Measurements from ENCODE around the gene TM9SF1.

DNA sequence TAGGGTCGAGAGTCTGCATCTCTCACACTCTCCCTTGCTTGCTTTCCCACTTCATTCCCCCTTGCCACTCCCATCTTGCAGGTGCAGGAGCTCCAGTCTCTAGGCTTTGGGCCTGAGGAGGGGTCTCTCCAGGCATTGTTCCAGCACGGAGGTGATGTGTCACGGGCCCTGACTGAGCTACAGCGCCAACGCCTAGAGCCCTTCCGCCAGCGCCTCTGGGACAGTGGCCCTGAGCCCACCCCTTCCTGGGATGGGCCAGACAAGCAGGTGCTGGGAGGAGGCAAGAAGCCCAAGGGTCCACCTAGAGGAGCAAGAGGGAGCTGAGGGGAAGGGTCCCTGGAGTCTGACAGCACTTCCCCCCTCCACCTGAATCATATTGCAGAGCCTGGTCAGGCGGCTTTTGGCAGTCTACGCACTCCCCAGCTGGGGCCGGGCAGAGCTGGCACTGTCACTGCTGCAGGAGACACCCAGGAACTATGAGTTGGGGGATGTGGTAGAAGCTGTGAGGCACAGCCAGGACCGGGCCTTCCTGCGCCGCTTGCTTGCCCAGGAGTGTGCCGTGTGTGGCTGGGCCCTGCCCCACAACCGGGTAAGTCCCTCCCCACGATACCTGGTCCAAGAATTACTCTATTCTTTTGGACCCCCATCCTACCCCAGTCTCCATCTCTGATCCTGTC lies 43.7 kb downstream of the TM9SF1 start:
- no peak for TF ChIP-seq RARB (CRISPR knock-in tag; IDR thresholded peaks at IDR 0.05)
- TF ChIP-seq, protein P1, sequence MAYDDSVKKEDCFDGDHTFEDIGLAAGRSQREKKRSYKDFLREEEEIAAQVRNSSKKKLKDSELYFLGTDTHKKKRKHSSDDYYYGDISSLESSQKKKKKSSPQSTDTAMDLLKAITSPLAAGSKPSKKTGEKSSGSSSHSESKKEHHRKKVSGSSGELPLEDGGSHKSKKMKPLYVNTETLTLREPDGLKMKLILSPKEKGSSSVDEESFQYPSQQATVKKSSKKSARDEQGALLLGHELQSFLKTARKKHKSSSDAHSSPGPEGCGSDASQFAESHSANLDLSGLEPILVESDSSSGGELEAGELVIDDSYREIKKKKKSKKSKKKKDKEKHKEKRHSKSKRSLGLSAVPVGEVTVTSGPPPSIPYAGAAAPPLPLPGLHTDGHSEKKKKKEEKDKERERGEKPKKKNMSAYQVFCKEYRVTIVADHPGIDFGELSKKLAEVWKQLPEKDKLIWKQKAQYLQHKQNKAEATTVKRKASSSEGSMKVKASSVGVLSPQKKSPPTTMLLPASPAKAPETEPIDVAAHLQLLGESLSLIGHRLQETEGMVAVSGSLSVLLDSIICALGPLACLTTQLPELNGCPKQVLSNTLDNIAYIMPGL (CRISPR knock-in tag; IDR thresholded peaks at IDR 0.05; ENCODE audit: borderline replicate concordance) = no peak
- no peak for TF ChIP-seq RCOR1 (IDR thresholded peaks at IDR 0.05; ENCODE audit: low read depth, low read length)
- TF ChIP-seq, protein P2, sequence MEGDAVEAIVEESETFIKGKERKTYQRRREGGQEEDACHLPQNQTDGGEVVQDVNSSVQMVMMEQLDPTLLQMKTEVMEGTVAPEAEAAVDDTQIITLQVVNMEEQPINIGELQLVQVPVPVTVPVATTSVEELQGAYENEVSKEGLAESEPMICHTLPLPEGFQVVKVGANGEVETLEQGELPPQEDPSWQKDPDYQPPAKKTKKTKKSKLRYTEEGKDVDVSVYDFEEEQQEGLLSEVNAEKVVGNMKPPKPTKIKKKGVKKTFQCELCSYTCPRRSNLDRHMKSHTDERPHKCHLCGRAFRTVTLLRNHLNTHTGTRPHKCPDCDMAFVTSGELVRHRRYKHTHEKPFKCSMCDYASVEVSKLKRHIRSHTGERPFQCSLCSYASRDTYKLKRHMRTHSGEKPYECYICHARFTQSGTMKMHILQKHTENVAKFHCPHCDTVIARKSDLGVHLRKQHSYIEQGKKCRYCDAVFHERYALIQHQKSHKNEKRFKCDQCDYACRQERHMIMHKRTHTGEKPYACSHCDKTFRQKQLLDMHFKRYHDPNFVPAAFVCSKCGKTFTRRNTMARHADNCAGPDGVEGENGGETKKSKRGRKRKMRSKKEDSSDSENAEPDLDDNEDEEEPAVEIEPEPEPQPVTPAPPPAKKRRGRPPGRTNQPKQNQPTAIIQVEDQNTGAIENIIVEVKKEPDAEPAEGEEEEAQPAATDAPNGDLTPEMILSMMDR (IDR thresholded peaks at IDR 0.05) = no peak
- TF ChIP-seq EP300 (IDR thresholded peaks at IDR 0.05) = no peak
- TF ChIP-seq POLR2A (IDR thresholded peaks at IDR 0.05; ENCODE audit: low read length) = no peak
- TF ChIP-seq, protein P3, sequence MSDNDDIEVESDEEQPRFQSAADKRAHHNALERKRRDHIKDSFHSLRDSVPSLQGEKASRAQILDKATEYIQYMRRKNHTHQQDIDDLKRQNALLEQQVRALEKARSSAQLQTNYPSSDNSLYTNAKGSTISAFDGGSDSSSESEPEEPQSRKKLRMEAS (IDR thresholded peaks at IDR 0.05) = no peak
- TF ChIP-seq ESRRA (IDR thresholded peaks at IDR 0.05; ENCODE audit: borderline replicate concordance, low read length) = no peak
